Stimulated activated CD4-positive, alpha-beta T cell treated with anti-CD3 and anti-CD28 coated beads, Interleukin-4, amount 100 ng/mL, for 24 hours (primary cell): ENCODE data around the gene NCOA1.
"Not testable (repeated sequence)": the region's sequence is repeated elsewhere in the genome, so short reads cannot be mapped to it uniquely, and the experiment has no call there.

ENCODE experiments used
- DNase-seq: peaks from one replicate; pipeline ENCODE4 v3.0.0-alpha.2; 2020

NCOA1 gene

GRCh38 chr2:24542269-24542872 is 51.3 kb downstream of the NCOA1 start:
- DNase-seq = no peak

- no peak for DNase-seq
These were observed 52.2 kb downstream of the NCOA1 start for GRCh38 chr2:24543252-24543651.

- DNase-seq = no peak
These were observed 53.5 kb downstream of the NCOA1 start for GRCh38 chr2:24544456-24545115.

GRCh38 chr2:24546669-24547068 is 55.6 kb downstream of the NCOA1 start:
- DNase-seq = no peak

GRCh38 chr2:24548058-24548457 is 57.0 kb downstream of the NCOA1 start:
- DNase-seq = no peak

- not testable (repeated sequence) for DNase-seq
These were observed 59.2 kb downstream of the NCOA1 start for GRCh38 chr2:24550301-24550700.

GRCh38 chr2:24551016-24551415 is 60.0 kb downstream of the NCOA1 start:
- DNase-seq = no peak

- DNase-seq = no peak
These were observed 61.8 kb downstream of the NCOA1 start for GRCh38 chr2:24552836-24553235.

- no peak for DNase-seq
These were observed 67.9 kb downstream of the NCOA1 start for GRCh38 chr2:24558781-24559472.

GRCh38 chr2:24559473-24560113 is 68.5 kb downstream of the NCOA1 start:
- DNase-seq = no peak

- no peak for DNase-seq
These were observed 74.5 kb downstream of the NCOA1 start for GRCh38 chr2:24565537-24565936.

GRCh38 chr2:24566209-24566608 is 75.2 kb downstream of the NCOA1 start:
- DNase-seq = no peak

GRCh38 chr2:24566630-24567029 is 75.6 kb downstream of the NCOA1 start:
- no peak for DNase-seq

GRCh38 chr2:24568551-24568950 is 77.5 kb downstream of the NCOA1 start:
- no peak for DNase-seq

- not testable (repeated sequence) for DNase-seq
These were observed 78.5 kb downstream of the NCOA1 start for GRCh38 chr2:24569565-24569964.

- DNase-seq = no peak
These were observed 79.2 kb downstream of the NCOA1 start for GRCh38 chr2:24570225-24570624.

GRCh38 chr2:24571828-24572442 is 80.9 kb downstream of the NCOA1 start:
- DNase-seq = no peak

GRCh38 chr2:24576146-24576545 is 85.1 kb downstream of the NCOA1 start:
- DNase-seq = no peak

GRCh38 chr2:24576617-24577016 is 85.6 kb downstream of the NCOA1 start:
- DNase-seq = no peak

- no peak for DNase-seq
These were observed 86.4 kb downstream of the NCOA1 start for GRCh38 chr2:24577481-24577880.

GRCh38 chr2:24579053-24579803 is 88.2 kb downstream of the NCOA1 start:
- peak; percentile 32 for DNase-seq

GRCh38 chr2:24580561-24580960 is 89.5 kb downstream of the NCOA1 start:
- no peak for DNase-seq

GRCh38 chr2:24581971-24582370 is 90.9 kb downstream of the NCOA1 start:
- not testable (repeated sequence) for DNase-seq
